Nephron (organoid): ENCODE data around the gene PTPRF.

Experiments used
- H3K27ac Mint-ChIP-seq, 3 experiments: 2 replicates each; pipeline ENCODE4 v1.8.0; 2020; ENCODE audit warnings: mixed read lengths in 3 of 3, mild to moderate bottlenecking in 2 of 3, moderate library complexity in 1 of 3
- H3K27me3 Mint-ChIP-seq: 2 replicates; pipeline ENCODE4 v1.8.0; 2021; ENCODE audit warnings: low read depth, mild to moderate bottlenecking, moderate library complexity, mixed read lengths
- H3K36me3 Mint-ChIP-seq: 2 replicates; pipeline ENCODE4 v1.8.0; 2020; ENCODE audit warnings: low read depth, mixed read lengths
- H3K4me1 Mint-ChIP-seq: 2 replicates; pipeline ENCODE4 v1.8.0; 2020; ENCODE audit warnings: mixed read lengths
- H3K4me3 Mint-ChIP-seq, 3 experiments: 2 replicates each; pipeline ENCODE4 v1.8.0; 2020; ENCODE audit warnings: mild to moderate bottlenecking in 3 of 3, mixed read lengths in 3 of 3, moderate library complexity in 2 of 3
- H3K9me3 Mint-ChIP-seq: 2 replicates; pipeline ENCODE4 v1.8.0; 2020; ENCODE audit warnings: mixed read lengths
- TF ChIP-seq, protein P1 (sequence below), 3 experiments: fragments of 200-600 bp; sonication (generic); IDR thresholded peaks; one replicate each; pipeline ENCODE4 v1.5.0; 2021; ENCODE audit warnings: antibody characterized with exemption in 3 of 3; ENCODE audit not compliant: unreplicated experiment in 3 of 3

The PTPRF gene

DNA sequence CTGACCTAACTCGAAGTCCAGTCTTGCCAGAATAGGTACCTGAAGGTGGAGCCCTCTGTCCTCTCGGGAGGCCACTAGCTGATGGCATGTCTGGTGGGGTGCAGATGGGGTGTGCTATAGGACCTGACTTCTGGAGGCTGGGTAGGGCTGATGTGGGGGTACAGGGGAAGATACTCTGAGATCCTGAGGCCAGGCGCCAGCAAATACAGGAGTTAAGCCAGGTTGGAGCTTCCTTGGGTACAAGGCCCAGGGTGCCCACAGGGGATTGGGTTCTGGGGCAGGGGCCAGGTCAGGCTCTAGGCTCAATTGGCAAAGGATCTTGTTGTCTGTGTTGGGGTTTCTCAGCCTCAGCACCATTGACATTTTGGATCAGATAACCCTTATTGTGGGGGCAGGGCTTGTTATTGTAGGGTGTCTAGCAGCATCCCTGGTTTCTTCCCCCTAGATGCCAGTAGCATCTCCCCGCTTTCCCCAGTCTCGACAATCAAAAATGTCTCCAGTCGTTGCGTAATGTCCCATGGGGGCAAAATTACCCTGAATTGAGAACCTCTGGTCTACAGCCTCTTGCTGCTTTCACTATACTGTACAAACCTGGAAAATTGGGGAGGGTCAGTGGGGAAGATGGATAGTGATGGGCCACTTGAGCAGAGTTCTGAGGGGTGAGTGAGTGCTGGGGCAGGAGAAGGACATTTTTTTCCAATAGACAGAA is 9.2 kb downstream of the PTPRF start:
- Mint-ChIP-seq H3K27me3 (peaks cover 5% of the 10 kb centered on the region), H3K27ac (peak overlapping the region; percentile 76 to 88 (median 84)), H3K4me3 (peak overlapping the region in 1 of 3 experiments; percentile 26), H3K4me1 (peaks cover 39% of the 10 kb centered on the region), H3K36me3 (peaks cover 25% of the 10 kb centered on the region), H3K9me3 (no peaks in the 10 kb centered on the region)
- TF ChIP-seq, protein P1, sequence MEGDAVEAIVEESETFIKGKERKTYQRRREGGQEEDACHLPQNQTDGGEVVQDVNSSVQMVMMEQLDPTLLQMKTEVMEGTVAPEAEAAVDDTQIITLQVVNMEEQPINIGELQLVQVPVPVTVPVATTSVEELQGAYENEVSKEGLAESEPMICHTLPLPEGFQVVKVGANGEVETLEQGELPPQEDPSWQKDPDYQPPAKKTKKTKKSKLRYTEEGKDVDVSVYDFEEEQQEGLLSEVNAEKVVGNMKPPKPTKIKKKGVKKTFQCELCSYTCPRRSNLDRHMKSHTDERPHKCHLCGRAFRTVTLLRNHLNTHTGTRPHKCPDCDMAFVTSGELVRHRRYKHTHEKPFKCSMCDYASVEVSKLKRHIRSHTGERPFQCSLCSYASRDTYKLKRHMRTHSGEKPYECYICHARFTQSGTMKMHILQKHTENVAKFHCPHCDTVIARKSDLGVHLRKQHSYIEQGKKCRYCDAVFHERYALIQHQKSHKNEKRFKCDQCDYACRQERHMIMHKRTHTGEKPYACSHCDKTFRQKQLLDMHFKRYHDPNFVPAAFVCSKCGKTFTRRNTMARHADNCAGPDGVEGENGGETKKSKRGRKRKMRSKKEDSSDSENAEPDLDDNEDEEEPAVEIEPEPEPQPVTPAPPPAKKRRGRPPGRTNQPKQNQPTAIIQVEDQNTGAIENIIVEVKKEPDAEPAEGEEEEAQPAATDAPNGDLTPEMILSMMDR (IDR thresholded peaks at IDR 0.05; ENCODE audit: unreplicated experiment in 3 of 3), result no peak

DNA sequence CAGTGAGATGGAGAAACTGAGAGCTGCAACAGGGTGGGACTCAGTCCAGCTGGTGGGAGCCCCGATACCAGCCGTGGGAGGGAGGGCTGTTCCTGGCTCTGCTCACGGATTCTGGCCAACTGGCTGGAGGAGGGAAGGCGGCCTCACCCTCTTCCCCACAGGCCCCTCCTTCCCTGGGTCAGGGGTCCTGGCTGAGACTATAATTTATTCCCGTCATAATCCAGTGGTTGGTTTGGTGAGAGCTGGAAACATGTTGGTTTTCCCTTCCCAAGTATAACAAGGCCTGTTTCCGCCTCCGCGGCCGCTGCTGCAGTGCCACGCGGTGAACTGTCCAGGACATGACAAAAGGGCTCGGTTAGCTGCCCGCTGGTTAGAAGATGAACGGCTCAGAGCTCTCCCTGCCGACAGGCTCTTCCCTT is 10.0 kb downstream of the PTPRF start:
- no peak overlapping the region for H3K4me3 Mint-ChIP-seq
- peaks cover 25% of the 10 kb centered on the region for H3K36me3 Mint-ChIP-seq
- peaks cover 44% of the 10 kb centered on the region for H3K4me1 Mint-ChIP-seq
- H3K27ac Mint-ChIP-seq, result peak overlapping the region; percentile 76 to 88 (median 84)
- TF ChIP-seq, protein P1 (IDR thresholded peaks at IDR 0.05; ENCODE audit: unreplicated experiment in 3 of 3), result no peak
- H3K9me3 Mint-ChIP-seq, result no peaks in the 10 kb centered on the region
- peaks cover 9% of the 10 kb centered on the region for H3K27me3 Mint-ChIP-seq

DNA sequence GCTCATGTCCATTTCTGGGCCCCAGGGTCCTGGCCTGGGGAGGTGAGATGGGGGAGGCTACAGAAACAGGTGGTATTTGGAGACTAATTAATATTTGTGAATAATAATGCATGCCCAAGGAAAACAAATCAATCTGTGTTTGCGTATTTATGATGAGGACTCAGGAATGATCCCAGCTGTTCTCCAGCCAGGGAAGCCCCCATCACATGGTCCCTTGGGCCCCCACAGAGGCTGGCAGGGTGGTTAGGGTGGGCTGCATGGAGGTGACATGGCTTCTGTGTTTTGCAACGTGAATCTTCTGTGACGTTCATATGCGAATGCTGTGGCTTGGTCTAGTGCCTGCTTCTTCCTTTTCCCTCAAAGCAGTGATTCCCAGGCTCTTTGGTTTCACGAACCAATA is 10.5 kb downstream of the PTPRF start:
- Mint-ChIP-seq H3K4me3 (no peak overlapping the region), H3K4me1 (peaks cover 49% of the 10 kb centered on the region), H3K27ac (peak overlapping the region; percentile 76 to 88 (median 84)), H3K9me3 (no peaks in the 10 kb centered on the region), H3K27me3 (peaks cover 9% of the 10 kb centered on the region), H3K36me3 (peaks cover 25% of the 10 kb centered on the region)
- TF ChIP-seq, protein P1 (IDR thresholded peaks at IDR 0.05; ENCODE audit: unreplicated experiment in 3 of 3), result no peak

DNA sequence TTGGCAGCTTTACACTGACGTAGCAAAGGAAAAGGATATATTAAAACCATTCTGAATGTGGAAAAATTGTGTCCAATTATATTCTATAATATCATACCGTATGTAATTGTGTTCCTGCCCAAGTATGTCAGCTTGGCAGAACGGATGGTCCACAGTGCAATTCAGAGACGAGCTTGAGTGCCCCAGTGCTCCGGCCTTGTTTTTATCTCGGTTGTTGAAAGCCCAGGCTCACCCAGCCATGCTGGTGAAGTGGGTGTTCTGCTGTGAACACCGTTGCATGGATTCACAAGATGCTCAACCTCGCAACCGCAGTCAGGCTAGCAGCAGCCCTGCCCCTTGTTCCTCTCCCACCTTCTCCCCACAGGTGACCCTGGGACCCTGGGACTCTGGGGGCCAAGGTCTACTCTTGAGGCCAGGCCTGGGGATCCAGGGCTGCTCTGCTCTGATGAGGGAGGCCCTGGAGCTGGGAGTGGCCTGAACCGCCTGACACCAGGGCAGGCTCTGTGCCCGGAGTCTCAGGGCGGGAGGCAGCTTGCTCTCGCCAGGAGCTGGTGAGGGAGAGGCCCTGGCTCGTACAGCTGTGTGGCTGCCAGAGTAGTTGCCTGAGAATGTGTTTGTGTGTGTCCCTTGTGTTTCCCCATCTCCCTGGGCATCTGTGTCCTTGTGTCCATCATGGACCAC is 11.2 kb downstream of the PTPRF start:
- TF ChIP-seq, protein P1 (IDR thresholded peaks at IDR 0.05; ENCODE audit: unreplicated experiment in 3 of 3), result no peak
- H3K4me3 Mint-ChIP-seq, result no peak overlapping the region
- H3K36me3 Mint-ChIP-seq, result peaks cover 28% of the 10 kb centered on the region
- peak overlapping the region; percentile 44 to 84 (median 57) for H3K27ac Mint-ChIP-seq
- peaks cover 9% of the 10 kb centered on the region for H3K27me3 Mint-ChIP-seq
- no peaks in the 10 kb centered on the region for H3K9me3 Mint-ChIP-seq
- peaks cover 56% of the 10 kb centered on the region for H3K4me1 Mint-ChIP-seq

DNA sequence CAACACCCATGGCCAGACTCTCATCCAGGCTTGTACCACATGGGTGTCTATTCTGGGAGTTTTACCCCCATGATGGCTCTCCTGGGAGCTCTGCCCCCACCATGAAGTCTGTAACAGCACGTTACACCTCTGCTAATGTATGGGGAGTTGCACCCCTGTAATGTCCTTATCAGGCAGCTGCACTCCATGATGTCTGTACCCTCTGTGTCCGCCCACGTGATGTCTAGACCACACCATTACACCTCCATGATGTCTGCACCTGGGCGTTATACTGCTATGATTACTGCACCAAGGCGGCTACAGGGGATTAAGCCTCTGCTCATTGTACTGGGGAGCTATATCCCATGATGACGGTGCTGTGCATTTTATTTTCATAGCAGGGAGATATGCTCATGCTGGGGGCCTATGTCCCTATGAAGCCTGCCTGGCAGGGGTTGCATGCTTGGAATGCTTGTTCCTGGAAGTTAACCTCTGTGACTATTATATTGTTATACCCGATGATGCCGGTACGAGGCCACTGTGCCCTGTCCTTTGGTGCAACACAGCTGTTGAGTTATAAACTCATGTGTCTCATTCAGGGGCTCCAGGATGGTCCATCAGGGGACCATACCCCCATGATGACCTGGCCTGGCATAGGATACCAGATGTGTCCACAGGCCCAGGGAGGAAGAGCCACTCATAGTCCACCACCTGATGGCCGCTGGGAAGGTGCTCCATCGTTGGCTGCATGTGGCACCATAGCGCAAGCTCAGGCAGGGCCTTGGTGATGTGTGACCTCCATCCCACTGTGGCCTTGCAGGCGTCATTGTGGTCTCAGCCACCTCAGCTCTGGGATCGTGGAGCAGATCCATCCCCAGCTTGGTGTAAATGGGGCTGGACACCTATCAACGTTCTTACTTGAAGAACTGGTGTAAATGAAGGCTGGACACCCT is 12.1 kb downstream of the PTPRF start:
- H3K27ac Mint-ChIP-seq, result peak overlapping the region; percentile 44 to 84 (median 57)
- H3K4me3 Mint-ChIP-seq, result no peak overlapping the region
- no peaks in the 10 kb centered on the region for H3K9me3 Mint-ChIP-seq
- peaks cover 25% of the 10 kb centered on the region for H3K36me3 Mint-ChIP-seq
- peaks cover 65% of the 10 kb centered on the region for H3K4me1 Mint-ChIP-seq
- TF ChIP-seq, protein P1 (IDR thresholded peaks at IDR 0.05; ENCODE audit: unreplicated experiment in 3 of 3), result no peak
- H3K27me3 Mint-ChIP-seq, result peaks cover 9% of the 10 kb centered on the region
